HepG2 (cell line): ENCODE data around the gene CACNA1D. TPM values are rescaled to one million over a fixed set of nuclear protein-coding genes. Genes with fewer than 3 reads are reported as not detected.

Experiments used
- AFF4 ChIP-seq: sonication (generic); formaldehyde crosslinking; IDR thresholded peaks from 2 replicates; pipeline ENCODE4 v1.4.0; 2020; ENCODE audit warnings: missing genetic modification reagents
- AKAP8 ChIP-seq: sonication (generic); formaldehyde crosslinking; IDR thresholded peaks from 2 replicates; pipeline ENCODE4 v1.5.1; 2020; ENCODE audit warnings: mild to moderate bottlenecking, missing genetic modification reagents
- HNRNPLL ChIP-seq: fragments of 200-400 bp; formaldehyde crosslinking; IDR thresholded peaks from 2 replicates; pipeline ENCODE4 v1.6.1; 2017; ENCODE audit warnings: mild to moderate bottlenecking, low read depth, low read length; ENCODE audit not compliant: poor library complexity, severe bottlenecking
- MIXL1 ChIP-seq: IDR thresholded peaks from 2 replicates; pipeline ENCODE4 v1.6.1; 2016
- MYPOP ChIP-seq: sonication (generic); formaldehyde crosslinking; IDR thresholded peaks from 2 replicates; pipeline ENCODE4 v1.8.1; 2023; ENCODE audit warnings: mild to moderate bottlenecking, moderate library complexity, missing genetic modification reagents
- POLR2AphosphoS2 ChIP-seq: IDR thresholded peaks from 2 replicates; pipeline ENCODE4 v1.6.1; 2011; ENCODE audit warnings: low read depth, low read length, improper control_type of control experiment
- SAP130 ChIP-seq: IDR thresholded peaks from 2 replicates; pipeline ENCODE4 v1.6.1; 2016; ENCODE audit warnings: low read depth
- SMARCC2 ChIP-seq: fragments of 450-650 bp; IDR thresholded peaks from 2 replicates; pipeline ENCODE4 v1.6.1; 2017; ENCODE audit warnings: antibody characterized with exemption, mild to moderate bottlenecking
- U2AF2 ChIP-seq: fragments of 200-400 bp; formaldehyde crosslinking; IDR thresholded peaks from 2 replicates; pipeline ENCODE4 v1.6.1; 2017; ENCODE audit warnings: low read depth, mild to moderate bottlenecking, low read length
- ZBTB3 ChIP-seq: sonication (generic); formaldehyde crosslinking; IDR thresholded peaks from 2 replicates; pipeline ENCODE4 v1.4.0; 2020; ENCODE audit warnings: low read depth, mild to moderate bottlenecking, moderate library complexity, missing genetic modification reagents, borderline replicate concordance
- ZFP62 ChIP-seq: sonication (generic); formaldehyde crosslinking; IDR thresholded peaks from 2 replicates; pipeline ENCODE4 v1.4.0; 2020; ENCODE audit warnings: missing genetic modification reagents
- ZFP91 ChIP-seq: sonication (generic); formaldehyde crosslinking; IDR thresholded peaks from 2 replicates; pipeline ENCODE4 v1.9.0; 2022; ENCODE audit warnings: missing genetic modification reagents, mild to moderate bottlenecking, borderline replicate concordance
- ZFY ChIP-seq: sonication (generic); formaldehyde crosslinking; IDR thresholded peaks from 2 replicates; pipeline ENCODE4 v1.4.0; 2020; ENCODE audit warnings: missing genetic modification reagents
- ZNF20 ChIP-seq: sonication (generic); formaldehyde crosslinking; IDR thresholded peaks from 2 replicates; pipeline ENCODE4 v1.4.0; 2020; ENCODE audit warnings: mild to moderate bottlenecking, moderate library complexity, missing genetic modification reagents
- ZNF260 ChIP-seq: sonication (generic); formaldehyde crosslinking; IDR thresholded peaks from 2 replicates; pipeline ENCODE4 v1.4.0; 2020; ENCODE audit warnings: missing genetic modification reagents, low read depth, mild to moderate bottlenecking, borderline replicate concordance
- ZNF496 ChIP-seq: sonication (generic); formaldehyde crosslinking; IDR thresholded peaks from 2 replicates; pipeline ENCODE4 v1.8.1; 2023; ENCODE audit warnings: mild to moderate bottlenecking, moderate library complexity, missing genetic modification reagents; ENCODE audit not compliant: insufficient replicate concordance
- ZNF672 ChIP-seq: sonication (generic); formaldehyde crosslinking; IDR thresholded peaks from 2 replicates; pipeline ENCODE4 v1.8.1; 2022; ENCODE audit warnings: missing genetic modification reagents
- ZNF674 ChIP-seq: sonication (generic); formaldehyde crosslinking; IDR thresholded peaks from 2 replicates; pipeline ENCODE4 v1.5.0; 2020; ENCODE audit warnings: low read depth, mild to moderate bottlenecking, missing genetic modification reagents
- ZNF713 ChIP-seq: sonication (generic); formaldehyde crosslinking; IDR thresholded peaks from 2 replicates; pipeline ENCODE4 v1.4.0; 2020; ENCODE audit warnings: mild to moderate bottlenecking, missing genetic modification reagents
- ZNF761 ChIP-seq: sonication (generic); formaldehyde crosslinking; conservative IDR thresholded peaks from 2 replicates; pipeline ENCODE4 v1.4.0; 2020; ENCODE audit warnings: mild to moderate bottlenecking, missing genetic modification reagents
- ZNF800 ChIP-seq: sonication (generic); formaldehyde crosslinking; IDR thresholded peaks from 2 replicates; pipeline ENCODE4 v1.4.0; 2020; ENCODE audit warnings: missing genetic modification reagents
- ZNF883 ChIP-seq: sonication (generic); formaldehyde crosslinking; IDR thresholded peaks from 2 replicates; pipeline ENCODE4 v1.5.1; 2020; ENCODE audit warnings: mild to moderate bottlenecking, missing genetic modification reagents; ENCODE audit errors: not compliant biosample characterization
- polyA plus RNA-seq, 8 experiments: library from polyadenylated mRNA; depleted of rRNA in 3 of 8; stranded (reverse) in 7 of 8; unstranded in 1 of 8; fragments of >200 nt; fragmentation: Illumina TruSeq in 4 of 8; extraction: Trizol in 4 of 8; gene quantifications; 2 replicates each; pipeline versions ENCODE4 v1.2.1 to v1.2.3, GENCODE V29; 2011 to 2016; ENCODE audit warnings: low read depth in 4 of 8, missing spikeins in 1 of 8, mixed read lengths in 1 of 8; ENCODE audit not compliant: insufficient read depth in 1 of 8
- total RNA-seq, 5 experiments: library from RNA; depleted of rRNA; stranded (reverse); fragments of >200 nt; fragmentation: Illumina TruSeq; extraction: Trizol; gene quantifications; 2 replicates each; pipeline ENCODE4 v1.2.3, GENCODE V29; 2016; ENCODE audit warnings: low read depth in 1 of 5

The CACNA1D gene
- total and polyA plus RNA-seq, 2 of the 13 experiments (the other 11 are each of a cell fraction or from before 2014, with no cell fraction given) = 0.26 to 0.38 TPM

GRCh38 chr3:53493963-53494791 lies at the start of gene CACNA1D (continued):
- TF ChIP-seq MYPOP = 0 out of 2 replicates have a peak, but pooled peaks have one; percentile 55
- TF ChIP-seq AFF4 (CRISPR knock-in tag) = no peak
- TF ChIP-seq SAP130 (CRISPR knock-in tag) = no peak
- peak; percentile 40 for TF ChIP-seq HNRNPLL
- TF ChIP-seq ZFY = no peak
- TF ChIP-seq ZNF672 = no peak
- no peak for TF ChIP-seq ZBTB3 (CRISPR knock-in tag)
- TF ChIP-seq ZNF260 (CRISPR knock-in tag) = no peak
- TF ChIP-seq AKAP8 (CRISPR knock-in tag) = no peak
- no peak for TF ChIP-seq ZNF20 (CRISPR knock-in tag)
- peak; percentile 22 for TF ChIP-seq ZNF883 (CRISPR knock-in tag)
- no peak for TF ChIP-seq SMARCC2
- no peak for TF ChIP-seq MIXL1
- no peak for TF ChIP-seq ZNF713 (CRISPR knock-in tag)
- no peak for TF ChIP-seq U2AF2
- no peak for TF ChIP-seq ZFP62 (CRISPR knock-in tag)
- TF ChIP-seq ZNF674 (CRISPR knock-in tag) = no peak
- TF ChIP-seq POLR2AphosphoS2 = no peak
- no peak for TF ChIP-seq ZNF496 (CRISPR knock-in tag)
- TF ChIP-seq ZNF761 (CRISPR knock-in tag) = no peak
- 0 out of 2 replicates have a peak, but pooled peaks have one; percentile 22 for TF ChIP-seq ZFP91 (CRISPR knock-in tag)
- no peak for TF ChIP-seq ZNF800
